ENCODE data around the gene ZBED1.
"Not testable (repeated sequence)": the region's sequence is repeated elsewhere in the genome, so short reads cannot be mapped to it uniquely, and the experiment has no call there.

ZBED1 gene

GRCh38 chrX:2507196-2507595 is 6.4 kb upstream of the ZBED1 start:
- no peak for TF ChIP-seq ZFX (IDR thresholded peaks at IDR 0.05)
- no peak for TF ChIP-seq CTCF (conservative IDR thresholded peaks at IDR 0.05)
- no peak overlapping the region for H3K27ac ChIP-seq

GRCh38 chrX:2505341-2505740 is 4.6 kb upstream of the ZBED1 start:
- not testable (repeated sequence) for H3K27ac ChIP-seq

DNA sequence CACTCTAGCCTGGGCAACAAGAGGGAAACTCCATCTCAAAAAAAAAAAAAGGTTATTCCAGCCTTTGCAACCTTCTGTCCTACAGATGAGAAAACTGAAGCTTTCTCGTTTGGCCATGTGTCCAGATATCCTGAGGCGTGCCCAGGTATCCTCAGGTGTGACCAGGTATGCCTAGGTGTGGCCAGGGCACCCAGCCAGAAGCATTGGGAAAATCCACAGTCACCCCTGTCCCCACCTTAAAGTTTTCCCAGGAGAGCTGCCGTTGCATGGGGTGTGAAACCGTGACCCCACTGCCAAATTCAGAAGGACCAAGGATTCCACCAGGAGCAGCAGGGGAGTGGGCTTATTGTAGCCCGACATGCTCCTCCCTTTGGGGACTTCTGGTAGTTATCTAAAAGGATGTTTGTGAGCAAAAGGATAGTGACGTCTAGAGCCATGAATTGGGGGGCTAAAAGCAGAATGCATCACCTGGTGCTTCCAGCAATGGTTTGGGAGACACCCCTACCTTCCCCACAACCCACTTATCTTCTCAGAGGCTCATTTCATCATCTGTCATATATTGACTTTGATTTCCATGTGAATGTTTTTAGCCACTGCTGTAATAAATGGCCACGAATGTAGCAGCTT is 4.0 kb upstream of the ZBED1 start:
- H3K27ac ChIP-seq = no peak overlapping the region
- TF ChIP-seq CTCF (conservative IDR thresholded peaks at IDR 0.05) (no peak), ZFX (IDR thresholded peaks at IDR 0.05) (no peak)

DNA sequence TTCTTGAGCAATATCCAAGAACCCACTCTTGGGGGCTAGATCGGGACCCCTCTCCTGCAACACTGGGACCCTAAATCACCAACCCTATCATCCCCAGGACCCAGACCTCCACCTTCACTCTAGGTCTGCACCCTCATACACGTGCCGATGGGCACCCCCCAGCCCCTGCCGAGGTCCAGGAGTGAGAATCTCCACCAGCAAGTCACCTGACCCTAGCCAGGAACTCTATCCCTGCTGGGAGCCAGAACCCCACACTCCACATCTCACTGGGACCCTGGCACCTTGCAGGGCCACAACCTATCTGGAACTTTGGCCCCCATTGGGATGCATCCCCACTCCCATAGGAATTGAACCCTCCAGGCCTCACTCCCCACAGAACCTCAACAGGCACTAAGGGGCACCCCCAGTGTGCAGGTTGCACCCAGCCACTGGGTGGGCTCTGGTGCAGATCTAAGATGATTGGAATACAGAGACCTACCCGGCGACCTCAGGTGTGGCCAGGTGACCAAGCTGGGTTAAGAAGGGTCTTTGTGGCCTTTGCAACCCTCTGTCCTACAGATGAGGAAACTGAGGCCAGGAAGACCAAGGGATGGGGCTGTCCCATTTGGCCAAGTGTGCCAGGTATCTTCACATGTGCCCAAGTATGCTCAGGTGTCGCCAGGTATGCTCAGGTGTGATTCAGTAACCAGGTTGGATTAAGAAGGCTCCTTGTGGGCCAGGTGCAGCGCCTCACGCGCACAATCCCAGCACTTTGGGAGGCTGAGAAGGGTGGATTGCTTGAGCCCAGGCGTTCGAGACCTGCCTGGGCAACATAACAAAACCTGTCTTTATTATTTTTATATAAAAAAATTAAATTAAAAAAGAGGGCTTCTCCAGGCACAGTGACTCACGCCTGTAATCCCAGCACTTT is 3.1 kb upstream of the ZBED1 start:
- H3K27ac ChIP-seq = no peak overlapping the region
- no peak for TF ChIP-seq CTCF (conservative IDR thresholded peaks at IDR 0.05)
- TF ChIP-seq ZFX (IDR thresholded peaks at IDR 0.05) = no peak

DNA sequence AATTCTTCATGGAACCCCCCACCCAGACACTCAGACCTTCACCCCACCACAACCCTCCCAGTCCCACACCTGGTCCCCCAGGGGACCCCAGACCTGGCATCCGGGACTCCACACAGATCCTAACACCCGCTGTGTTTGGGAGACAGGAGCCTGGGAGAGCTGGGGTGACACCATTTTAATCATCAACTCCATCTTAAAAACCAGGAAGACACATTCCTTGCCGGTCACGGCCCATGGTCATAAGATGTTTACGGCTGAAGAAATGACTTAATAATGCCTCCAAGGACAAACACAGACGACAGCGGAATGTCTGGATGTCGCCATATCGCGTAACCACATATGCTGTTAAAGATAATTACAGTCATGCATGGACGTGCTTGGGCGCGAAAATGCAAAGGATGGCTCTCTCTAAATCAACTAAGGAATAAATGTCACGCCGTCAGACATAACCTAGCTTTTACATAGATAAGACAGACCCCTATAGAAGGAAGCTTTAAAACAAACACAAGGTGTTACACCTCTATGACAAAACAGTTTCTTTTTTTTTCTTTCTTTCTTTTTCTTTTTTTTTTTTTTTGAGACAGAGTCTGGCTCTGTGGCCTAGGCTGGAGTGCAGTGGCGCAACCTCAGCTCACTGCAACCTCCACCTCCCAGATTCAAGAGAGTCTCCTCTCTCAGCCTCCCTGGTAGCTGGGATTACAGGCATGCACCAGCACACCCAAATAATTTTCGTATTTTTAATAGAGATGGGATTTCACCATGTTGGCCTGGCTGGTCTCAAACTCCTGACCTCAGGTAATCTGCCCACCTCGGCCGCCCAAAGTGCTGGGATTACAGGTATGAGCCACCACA is 2.1 kb upstream of the ZBED1 start:
- TF ChIP-seq CTCF (conservative IDR thresholded peaks at IDR 0.05) (no peak), ZFX (IDR thresholded peaks at IDR 0.05) (no peak)

GRCh38 chrX:2502120-2502667 is 1.4 kb upstream of the ZBED1 start:
- no peak for TF ChIP-seq ZFX (IDR thresholded peaks at IDR 0.05)
- no peak for TF ChIP-seq CTCF (conservative IDR thresholded peaks at IDR 0.05)
- no peak overlapping the region for H3K27ac ChIP-seq

More for the DNA sequence above, 2.1 kb upstream of the ZBED1 start:
- no peak overlapping the region for H3K27ac ChIP-seq

GRCh38 chrX:2501559-2502102 is 855 bp upstream of the ZBED1 start:
- TF ChIP-seq ZFX (IDR thresholded peaks at IDR 0.05) (no peak), CTCF (conservative IDR thresholded peaks at IDR 0.05) (no peak)
- H3K27ac ChIP-seq = no peak overlapping the region
